Spinal cord (tissue), 10 donors: ENCODE measurements around the gene TNFAIP6. TPM values are rescaled to one million over a fixed set of nuclear protein-coding genes. Genes with fewer than 3 reads are reported as not detected.

Experiments
- DNase-seq, 6 donors: peaks; one replicate each; pipeline versions ENCODE4 v3.0.0 to v3.0.0-alpha.2; 2013 to 2015; ENCODE audit warnings: low spot score in 6 of 6, low read depth in 4 of 6
- H3K27ac ChIP-seq: one replicate; pipeline ENCODE4 v1.5.1; 2013; ENCODE audit warnings: low read depth, low read length, control low read depth
- H3K27me3 ChIP-seq: one replicate; pipeline ENCODE4 v1.6.1; 2013; ENCODE audit warnings: low read length; ENCODE audit not compliant: control insufficient read depth, insufficient read depth
- H3K36me3 ChIP-seq: one replicate; pipeline ENCODE4 v1.6.1; 2013; ENCODE audit warnings: low read length; ENCODE audit not compliant: control insufficient read depth, insufficient read depth
- H3K4me1 ChIP-seq: one replicate; pipeline ENCODE4 v1.6.1; 2013; ENCODE audit warnings: low read length; ENCODE audit not compliant: control insufficient read depth, insufficient read depth
- H3K4me3 ChIP-seq: one replicate; pipeline ENCODE4 v1.5.1; 2013; ENCODE audit warnings: low read depth, low read length, control low read depth
- H3K9me3 ChIP-seq: one replicate; pipeline ENCODE4 v1.6.1; 2013; ENCODE audit warnings: low read length; ENCODE audit not compliant: control insufficient read depth, insufficient read depth
- WGBS: methylation state at CpG from one replicate; pipeline ENCODE4 v1.1.5; 2013; ENCODE audit warnings: missing lambda C conversion rate; ENCODE audit not compliant: insufficient coverage; 5-methylcytosine and 5-hydroxymethylcytosine counted together
- polyA plus RNA-seq, 2 donors: library from polyadenylated mRNA; unstranded; fragments of 120-200 nt; gene quantifications; one replicate each; pipeline ENCODE4 v1.2.1, GENCODE V29; 2013; ENCODE audit not compliant: insufficient read length in 2 of 2
- total RNA-seq, 2 donors: library from RNA; depleted of rRNA in 1 of 2; stranded (reverse); fragments of 120-200 nt in 1 of 2; fragments of >200 nt in 1 of 2; gene quantifications; one replicate each; pipeline versions ENCODE4 v1.2.3 to v1.2.4, GENCODE V29; 2013 to 2014
- donor health status: healthy.

TNFAIP6 gene
- total and polyA plus RNA-seq, 4 donors, result 0.60 to 15.9 (median 2.2) TPM

DNA sequence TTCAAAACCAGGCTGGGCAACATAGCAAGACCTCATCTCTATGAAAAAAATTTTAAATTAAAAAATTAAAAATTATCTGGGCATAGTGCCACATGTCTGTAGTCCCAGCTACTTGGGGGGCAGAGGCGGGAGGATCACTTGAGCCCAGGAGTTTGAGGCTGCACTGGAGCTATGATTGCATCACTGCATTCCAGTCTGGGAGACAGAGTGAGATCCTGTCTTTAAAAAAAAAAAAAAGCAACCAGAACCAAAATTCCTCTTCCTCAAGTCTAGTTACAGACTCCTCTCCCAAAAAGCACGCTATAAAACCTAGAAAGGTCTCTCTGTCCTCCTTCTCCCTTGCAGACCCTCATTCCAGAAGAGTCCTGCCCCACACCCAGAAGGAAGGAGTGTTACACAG lies 23.9 kb downstream of the TNFAIP6 start:
- WGBS, result 100% methylated on average over 2 of the region's 2 CpGs

DNA sequence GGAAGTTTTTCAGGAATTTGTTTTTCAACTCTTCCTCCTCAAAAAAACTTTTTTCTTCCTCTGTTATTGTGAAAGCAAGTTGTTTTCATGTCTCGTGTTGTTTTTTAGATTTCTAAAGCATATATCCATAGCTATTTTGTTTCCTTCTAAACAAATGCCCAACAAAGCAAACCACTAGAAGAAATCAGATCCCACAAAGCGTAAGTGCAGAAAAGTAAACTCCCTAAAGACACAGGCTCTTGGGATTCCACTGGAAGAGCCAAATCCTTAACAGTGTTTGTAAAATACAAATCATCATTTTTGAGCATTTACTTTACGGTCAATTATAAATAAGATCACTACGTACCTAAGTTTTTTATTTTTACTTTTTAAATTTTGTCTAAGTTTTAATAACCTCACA lies 30.6 kb downstream of the TNFAIP6 start:
- H3K36me3 ChIP-seq, result no peaks in the 10 kb centered on the region
- no peak overlapping the region for H3K27ac ChIP-seq
- no peaks in the 10 kb centered on the region for H3K4me1 ChIP-seq
- H3K9me3 ChIP-seq, result no peaks in the 10 kb centered on the region
- no peak for DNase-seq
- no peak overlapping the region for H3K4me3 ChIP-seq
- no CpG with 5 or more reads among the region's 4 CpGs for WGBS
- no peaks in the 10 kb centered on the region for H3K27me3 ChIP-seq

More for the DNA sequence above, 23.9 kb downstream of the TNFAIP6 start:
- H3K36me3 ChIP-seq, result no peaks in the 10 kb centered on the region
- no peaks in the 10 kb centered on the region for H3K9me3 ChIP-seq
- no peaks in the 10 kb centered on the region for H3K4me1 ChIP-seq
- no peak overlapping the region for H3K4me3 ChIP-seq
- H3K27me3 ChIP-seq, result no peaks in the 10 kb centered on the region
- DNase-seq, result no peak
- no peak overlapping the region for H3K27ac ChIP-seq

DNA sequence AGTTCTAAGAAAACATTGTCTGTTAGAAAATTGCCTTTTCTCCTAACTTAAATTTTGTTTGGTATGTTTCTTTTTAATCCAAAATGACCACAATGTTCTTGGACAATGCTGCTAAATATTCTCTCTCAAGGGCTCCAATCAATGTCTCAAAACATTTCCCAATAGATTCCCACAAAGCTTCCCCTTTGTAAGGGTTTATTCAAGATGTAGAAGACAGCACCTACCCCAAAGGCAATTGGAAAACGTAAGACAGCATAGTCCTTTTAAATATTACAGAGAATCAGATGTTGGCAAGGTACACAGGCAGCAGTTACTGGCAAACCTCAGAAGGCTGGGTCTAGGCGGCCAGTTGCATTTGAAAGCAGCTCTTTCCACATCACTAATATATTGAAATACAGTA lies 34.0 kb downstream of the TNFAIP6 start:
- Histone ChIP-seq H3K4me1 (no peaks in the 10 kb centered on the region), H3K9me3 (no peaks in the 10 kb centered on the region), H3K36me3 (no peaks in the 10 kb centered on the region), H3K27ac (no peak overlapping the region), H3K4me3 (no peak overlapping the region), H3K27me3 (no peaks in the 10 kb centered on the region)
- no peak for DNase-seq
- WGBS, result no CpG with 5 or more reads among the region's 2 CpGs

DNA sequence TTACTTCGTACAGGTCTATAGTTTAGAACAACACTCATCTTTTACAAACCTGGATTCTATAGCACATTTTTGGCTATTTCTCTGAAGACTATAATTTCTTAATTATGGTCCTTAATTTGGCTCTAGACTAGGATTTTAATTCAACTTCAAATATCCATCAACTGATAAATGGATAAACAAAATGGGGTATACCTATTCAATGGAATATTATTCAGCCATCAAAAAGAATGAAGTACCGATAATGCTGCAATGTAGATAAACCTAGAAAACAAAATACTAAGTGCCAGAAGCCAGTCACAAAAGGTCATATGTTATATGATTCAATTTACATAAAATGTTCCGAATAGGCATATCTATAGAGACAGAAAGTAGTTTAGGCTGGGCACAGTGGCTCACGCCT lies 37.1 kb downstream of the TNFAIP6 start:
- Histone ChIP-seq H3K9me3 (no peaks in the 10 kb centered on the region), H3K36me3 (no peaks in the 10 kb centered on the region), H3K4me3 (no peak overlapping the region), H3K27me3 (no peaks in the 10 kb centered on the region), H3K27ac (no peak overlapping the region), H3K4me1 (no peaks in the 10 kb centered on the region)
- 100% methylated on average over 1 of the region's 4 CpGs for WGBS
- no peak for DNase-seq

DNA sequence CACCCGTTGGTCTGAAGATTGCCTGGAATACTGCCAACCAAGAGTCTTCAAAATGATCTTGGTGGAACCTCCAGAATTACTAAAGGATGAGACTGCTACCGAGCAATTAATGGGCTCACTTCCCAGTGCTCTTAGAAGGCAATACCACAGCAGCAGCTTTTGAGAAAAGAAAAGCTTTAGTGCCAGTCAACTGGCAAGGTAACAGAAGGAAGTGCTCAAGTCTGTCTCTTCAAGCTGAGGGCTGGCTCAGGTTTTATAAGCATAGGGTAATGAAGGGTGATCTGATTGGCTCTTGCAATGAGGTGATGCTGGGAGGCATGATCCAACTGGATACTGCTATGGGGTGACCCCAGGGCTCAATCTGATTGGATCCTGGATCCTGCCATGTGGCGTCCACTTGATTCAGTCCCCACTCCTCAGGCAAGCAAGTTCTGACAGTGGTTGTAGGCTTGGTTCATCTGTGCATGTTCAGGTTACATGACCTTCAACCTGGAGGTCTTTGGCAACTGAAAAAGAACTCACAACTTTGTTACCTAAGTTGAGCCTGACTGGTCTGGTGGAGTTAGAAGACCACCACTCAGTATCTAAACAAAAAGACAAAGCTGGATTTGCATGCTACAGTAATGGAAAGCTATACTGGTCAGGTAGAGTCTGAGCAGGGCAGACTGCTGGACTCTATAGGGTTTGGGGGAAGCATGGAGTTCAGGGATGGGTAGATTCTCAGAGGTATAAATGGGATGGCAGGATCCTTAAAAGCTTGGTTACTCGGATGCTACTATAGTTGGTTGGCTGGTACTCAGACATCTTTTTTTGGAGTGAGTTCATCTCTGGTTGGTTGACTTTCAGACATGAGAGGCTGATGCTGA lies 38.4 kb downstream of the TNFAIP6 start:
- H3K4me1 ChIP-seq, result no peaks in the 10 kb centered on the region
- 94% methylated on average over 4 of the region's 4 CpGs for WGBS
- H3K36me3 ChIP-seq, result no peaks in the 10 kb centered on the region
- no peak overlapping the region for H3K27ac ChIP-seq
- no peak for DNase-seq
- no peak overlapping the region for H3K4me3 ChIP-seq
- no peaks in the 10 kb centered on the region for H3K27me3 ChIP-seq
- H3K9me3 ChIP-seq, result no peaks in the 10 kb centered on the region

DNA sequence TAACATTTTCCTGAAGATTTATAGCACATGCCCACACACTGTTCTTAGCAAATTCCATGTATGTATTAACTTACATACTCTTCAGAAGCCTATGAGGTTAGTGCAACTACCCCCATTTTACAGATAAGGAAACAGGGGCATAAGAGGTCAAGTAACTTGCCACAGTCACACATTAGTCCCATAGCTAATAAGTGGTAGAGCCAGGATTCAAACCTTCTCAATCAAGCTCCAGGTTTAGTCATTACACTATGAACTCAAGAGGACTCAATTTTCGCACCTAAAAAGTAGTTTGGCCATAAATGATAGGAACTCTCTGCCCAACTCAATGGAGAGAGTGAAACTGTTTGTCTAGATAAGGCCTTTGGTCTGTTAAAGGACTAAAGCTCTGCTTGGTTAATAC lies 42.6 kb downstream of the TNFAIP6 start:
- H3K36me3 ChIP-seq, result no peaks in the 10 kb centered on the region
- H3K27ac ChIP-seq, result no peak overlapping the region
- no peaks in the 10 kb centered on the region for H3K9me3 ChIP-seq
- WGBS, result no CpG with 5 or more reads among the region's 1 CpG
- no peaks in the 10 kb centered on the region for H3K27me3 ChIP-seq
- H3K4me1 ChIP-seq, result no peaks in the 10 kb centered on the region
- no peak for DNase-seq
- H3K4me3 ChIP-seq, result no peak overlapping the region

DNA sequence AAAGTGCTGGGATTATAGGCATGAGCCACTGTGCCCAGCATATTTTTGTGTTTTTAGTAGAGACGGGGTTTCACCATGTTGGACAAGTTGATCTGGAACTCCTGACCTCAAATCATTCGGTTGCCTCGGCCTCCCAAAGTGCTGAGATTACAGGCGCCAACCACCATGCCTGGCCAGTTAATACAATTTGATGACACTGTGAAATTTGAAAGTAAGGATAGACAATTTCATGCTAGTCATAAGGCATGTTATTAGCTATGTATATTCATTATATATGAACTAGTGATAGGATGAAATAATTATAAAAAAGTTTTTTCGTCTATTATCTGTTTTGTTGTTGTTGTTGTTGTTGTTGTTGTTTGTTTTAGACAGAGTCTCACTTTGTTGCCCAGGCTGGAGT lies 43.8 kb downstream of the TNFAIP6 start:
- WGBS, result 100% methylated on average over 1 of the region's 5 CpGs
- Histone ChIP-seq H3K4me1 (no peaks in the 10 kb centered on the region), H3K27me3 (no peaks in the 10 kb centered on the region), H3K36me3 (no peaks in the 10 kb centered on the region), H3K9me3 (no peaks in the 10 kb centered on the region), H3K4me3 (no peak overlapping the region), H3K27ac (no peak overlapping the region)
- DNase-seq, result no peak

DNA sequence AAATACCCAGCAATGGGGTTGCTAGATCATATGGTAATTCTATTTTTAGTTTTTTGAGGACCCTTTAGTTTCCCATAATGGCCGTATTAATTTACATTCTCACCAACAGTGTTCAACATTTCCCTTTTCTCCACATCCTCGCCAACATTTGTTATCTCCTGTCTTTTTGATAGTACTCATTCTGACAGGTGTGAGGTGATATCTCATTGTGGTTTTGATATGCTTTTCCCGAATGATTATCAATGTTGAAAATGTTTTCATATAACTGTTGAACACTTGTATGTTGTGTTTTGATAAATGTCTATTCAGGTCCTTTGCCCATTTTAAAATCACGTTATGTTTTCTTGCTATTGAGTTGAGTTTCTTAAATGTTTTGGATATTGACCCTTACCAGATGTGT lies 46.5 kb downstream of the TNFAIP6 start:
- no peaks in the 10 kb centered on the region for H3K36me3 ChIP-seq
- no peak for DNase-seq
- no peaks in the 10 kb centered on the region for H3K9me3 ChIP-seq
- H3K27ac ChIP-seq, result no peak overlapping the region
- WGBS, result no CpG with 5 or more reads among the region's 4 CpGs
- H3K27me3 ChIP-seq, result no peaks in the 10 kb centered on the region
- no peaks in the 10 kb centered on the region for H3K4me1 ChIP-seq
- H3K4me3 ChIP-seq, result no peak overlapping the region

DNA sequence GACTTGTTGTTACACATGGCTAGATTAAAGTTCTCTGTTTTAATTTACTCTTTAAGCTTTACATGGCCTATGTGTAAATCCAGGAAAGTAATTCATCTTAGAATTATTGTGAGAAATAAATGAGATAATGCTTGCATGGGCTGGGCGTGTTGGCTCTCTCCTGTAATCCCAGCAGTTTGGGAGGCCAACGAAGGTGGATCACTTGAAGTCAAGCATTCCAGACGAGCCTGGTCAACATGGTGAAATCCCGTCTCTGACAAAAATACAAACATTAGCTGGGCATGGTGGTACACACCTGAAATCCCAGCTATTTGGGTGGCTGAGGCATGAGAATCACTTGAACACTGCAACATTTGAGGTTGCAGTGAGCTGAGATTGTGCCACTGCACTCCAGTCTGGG lies 48.0 kb downstream of the TNFAIP6 start:
- Histone ChIP-seq H3K9me3 (no peaks in the 10 kb centered on the region), H3K4me3 (no peak overlapping the region), H3K27me3 (no peaks in the 10 kb centered on the region), H3K4me1 (peaks cover 5% of the 10 kb centered on the region), H3K36me3 (no peaks in the 10 kb centered on the region), H3K27ac (no peak overlapping the region)
- WGBS, result 76% methylated on average over 4 of the region's 4 CpGs
- no peak for DNase-seq

DNA sequence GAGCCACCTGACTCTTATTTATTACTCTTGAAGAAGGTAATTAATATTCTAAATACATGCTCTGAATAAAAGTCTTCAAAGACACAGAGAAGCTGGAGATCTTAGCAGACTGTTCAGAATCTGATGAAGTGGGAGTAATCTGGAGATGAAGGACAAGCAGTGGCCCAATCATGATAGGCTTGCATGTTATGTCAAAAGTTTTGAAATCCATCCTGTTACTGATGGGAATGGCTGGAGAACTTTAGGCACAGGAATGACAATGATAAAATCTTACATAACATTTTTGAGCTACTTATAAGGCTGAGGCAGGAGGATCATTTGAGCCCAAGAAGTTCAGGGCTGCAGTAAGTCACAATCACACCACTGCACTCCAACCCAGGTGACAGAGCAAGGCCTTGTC lies 49.9 kb downstream of the TNFAIP6 start:
- no peak for DNase-seq
- no peak overlapping the region for H3K4me3 ChIP-seq
- peaks cover 2% of the 10 kb centered on the region for H3K36me3 ChIP-seq
- no peaks in the 10 kb centered on the region for H3K9me3 ChIP-seq
- no peak overlapping the region for H3K27ac ChIP-seq
- peaks cover 10% of the 10 kb centered on the region for H3K4me1 ChIP-seq
- H3K27me3 ChIP-seq, result no peaks in the 10 kb centered on the region
